ENCODE results near the gene EIF1B.

DNA sequence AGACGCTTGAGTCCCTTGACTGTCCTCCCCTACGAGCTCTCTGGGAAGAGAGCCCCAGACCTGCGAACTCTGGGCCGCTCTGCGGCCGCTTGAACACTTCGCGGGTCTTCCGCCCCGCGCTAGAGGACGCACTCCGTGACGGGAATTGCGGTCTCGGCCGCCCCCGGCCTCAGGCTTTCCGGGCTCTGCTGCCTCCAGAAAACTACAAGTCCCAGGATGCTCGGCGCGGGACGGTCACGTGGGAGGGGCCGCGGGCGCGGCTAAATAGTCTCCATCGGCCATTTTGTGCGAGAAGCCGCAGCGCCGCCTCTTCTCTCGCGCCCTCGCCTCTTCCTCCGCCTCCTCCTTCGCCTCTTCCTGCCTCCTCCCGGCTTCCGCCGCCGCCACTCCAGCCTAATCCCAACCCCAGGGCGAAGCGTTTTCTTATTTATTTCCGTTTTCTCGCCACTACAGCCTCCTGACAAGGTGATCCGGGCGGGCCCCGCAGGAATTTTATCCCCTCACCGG lies at the start of gene EIF1B:
- peak; percentile 95 for TF ChIP-seq YY1 (IDR thresholded peaks at IDR 0.05; ENCODE audit: extremely low read depth, insufficient replicate concordance, low read depth, low read length)
- TF ChIP-seq CTCF (IDR thresholded peaks at IDR 0.05 in 2 of 3, conservative IDR thresholded peaks at IDR 0.05 in 1 of 3; ENCODE audit: borderline replicate concordance in 1 of 3, insufficient read depth in 1 of 3, low read depth in 2 of 3, low read length in 2 of 3) = peak; percentile 81 to 89 (median 85)
- no peak for TF ChIP-seq CEBPB (IDR thresholded peaks at IDR 0.05; ENCODE audit: low read depth)
- TF ChIP-seq POLR2A (IDR thresholded peaks at IDR 0.05; ENCODE audit: borderline replicate concordance, extremely low read depth, insufficient read depth, insufficient read length) = peak; percentile 63
- no peak for TF ChIP-seq EZH2phosphoT487 (IDR thresholded peaks at IDR 0.05; ENCODE audit: borderline replicate concordance)
- TF ChIP-seq EGR1 (IDR thresholded peaks at IDR 0.05; ENCODE audit: low read depth) = peak; percentile 96
- no peak for TF ChIP-seq JUND (IDR thresholded peaks at IDR 0.05)
